Fibroblast of lung (primary cell): ENCODE results near the gene SLC23A1.

Experiments used
- EZH2 ChIP-seq: IDR thresholded peaks from 2 replicates; pipeline ENCODE4 v1.5.1; 2012; ENCODE audit warnings: low read length, control low read depth, mild to moderate bottlenecking; ENCODE audit errors: missing control alignments
- TF ChIP-seq, protein P1 (sequence below), 2 donors: IDR thresholded peaks in 1 of 2; conservative IDR thresholded peaks in 1 of 2; 1 replicate in 1 of 2; 2 replicates in 1 of 2; pipeline ENCODE4 v1.5.1; 2011 to 2012; ENCODE audit warnings: low read length in 2 of 2, control low read depth in 1 of 2, inconsistent platforms in 1 of 2, low read depth in 1 of 2, mild to moderate bottlenecking in 1 of 2

DNA sequence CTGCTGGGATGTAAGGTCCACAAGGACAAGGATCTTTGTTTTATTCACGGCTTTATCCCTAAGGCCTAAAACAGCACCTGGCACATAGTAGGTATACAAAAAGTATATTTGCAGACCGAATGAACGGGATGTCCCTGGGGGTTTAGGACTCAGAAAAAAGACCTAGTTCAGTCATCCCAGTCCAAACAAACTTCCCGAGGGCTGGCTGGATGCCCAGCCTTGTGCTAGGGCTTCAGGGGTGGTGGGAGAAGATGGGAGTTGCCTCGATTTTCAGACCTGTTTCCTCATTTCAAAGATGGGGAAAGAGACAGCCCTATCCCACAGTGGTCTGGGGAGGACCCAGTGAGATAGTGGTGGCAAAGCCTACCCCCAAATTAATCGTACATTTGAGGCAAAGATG, 14.8 kb upstream of the SLC23A1 start:
- TF ChIP-seq, protein P1, sequence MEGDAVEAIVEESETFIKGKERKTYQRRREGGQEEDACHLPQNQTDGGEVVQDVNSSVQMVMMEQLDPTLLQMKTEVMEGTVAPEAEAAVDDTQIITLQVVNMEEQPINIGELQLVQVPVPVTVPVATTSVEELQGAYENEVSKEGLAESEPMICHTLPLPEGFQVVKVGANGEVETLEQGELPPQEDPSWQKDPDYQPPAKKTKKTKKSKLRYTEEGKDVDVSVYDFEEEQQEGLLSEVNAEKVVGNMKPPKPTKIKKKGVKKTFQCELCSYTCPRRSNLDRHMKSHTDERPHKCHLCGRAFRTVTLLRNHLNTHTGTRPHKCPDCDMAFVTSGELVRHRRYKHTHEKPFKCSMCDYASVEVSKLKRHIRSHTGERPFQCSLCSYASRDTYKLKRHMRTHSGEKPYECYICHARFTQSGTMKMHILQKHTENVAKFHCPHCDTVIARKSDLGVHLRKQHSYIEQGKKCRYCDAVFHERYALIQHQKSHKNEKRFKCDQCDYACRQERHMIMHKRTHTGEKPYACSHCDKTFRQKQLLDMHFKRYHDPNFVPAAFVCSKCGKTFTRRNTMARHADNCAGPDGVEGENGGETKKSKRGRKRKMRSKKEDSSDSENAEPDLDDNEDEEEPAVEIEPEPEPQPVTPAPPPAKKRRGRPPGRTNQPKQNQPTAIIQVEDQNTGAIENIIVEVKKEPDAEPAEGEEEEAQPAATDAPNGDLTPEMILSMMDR (conservative IDR thresholded peaks at IDR 0.05 in 1 of 2, IDR thresholded peaks at IDR 0.05 in 1 of 2; ENCODE audit: low read depth in 1 of 2, low read length in 2 of 2) = no peak
- TF ChIP-seq EZH2 = no peak
